Common myeloid progenitor, CD34-positive (primary cell): Measurements from ENCODE around the gene VASN.
"Not testable (repeated sequence)": the region's sequence is repeated elsewhere in the genome, so short reads cannot be mapped to it uniquely, and the experiment has no call there.

Experiments used
- CTCF ChIA-PET: fragments of 350-600 bp; sonication (Branson Sonifier 250); formaldehyde crosslinking; loops from one replicate; lab custom pipeline; 2021; ENCODE audit warnings: antibody characterized with exemption; lab: Charles Lee
- POLR2A ChIA-PET: fragments of 350-600 bp; sonication (Branson Sonifier 250); formaldehyde crosslinking; loops from one replicate; lab custom pipeline; 2021; ENCODE audit warnings: antibody characterized with exemption; lab: Charles Lee
- DNase-seq, 3 donors: peaks; one replicate each; pipeline versions ENCODE4 v3.0.0 to v3.0.0-alpha.2; 2013
- H3K27ac ChIP-seq, 2 experiments: 1 replicate in 1 of 2; 2 replicates in 1 of 2; pipeline ENCODE4 v1.7.0; 2013; ENCODE audit warnings: inconsistent platforms in 2 of 2, low read length in 2 of 2, mild to moderate bottlenecking in 2 of 2, low read depth in 1 of 2, moderate library complexity in 1 of 2; ENCODE audit not compliant: severe bottlenecking in 2 of 2, insufficient read depth in 1 of 2, poor library complexity in 1 of 2
- H3K27me3 ChIP-seq, 5 experiments: replicated peaks in 2 of 5; 1 replicate in 3 of 5; 2 replicates in 2 of 5; pipeline versions ENCODE4 v1.6.1 to v1.7.0; 2013; ENCODE audit warnings: low read length in 4 of 5, mild to moderate bottlenecking in 2 of 5, moderate library complexity in 2 of 5, inconsistent platforms in 1 of 5; ENCODE audit not compliant: insufficient read depth in 5 of 5, control insufficient read depth in 4 of 5
- H3K36me3 ChIP-seq, 4 experiments: 1 replicate in 2 of 4; 2 replicates in 2 of 4; pipeline versions ENCODE4 v1.6.1 to v1.7.0; 2013; ENCODE audit warnings: low read length in 3 of 4, control low read depth in 1 of 4, mild to moderate bottlenecking in 1 of 4; ENCODE audit not compliant: control insufficient read depth in 4 of 4, insufficient read depth in 4 of 4
- H3K4me1 ChIP-seq, 4 experiments: 1 replicate in 3 of 4; 2 replicates in 1 of 4; pipeline versions ENCODE4 v1.6.1 to v1.7.1; 2013; ENCODE audit warnings: low read length in 3 of 4, mild to moderate bottlenecking in 3 of 4, control low read depth in 1 of 4, inconsistent platforms in 1 of 4, moderate library complexity in 1 of 4; ENCODE audit not compliant: control insufficient read depth in 4 of 4, insufficient read depth in 4 of 4; ENCODE audit errors: control extremely low read depth in 1 of 4
- H3K4me3 ChIP-seq, 7 experiments: 1 replicate in 4 of 7; 2 replicates in 3 of 7; pipeline versions ENCODE4 v1.5.1 to v1.7.0; 2013; ENCODE audit warnings: mild to moderate bottlenecking in 7 of 7, low read length in 6 of 7, moderate library complexity in 6 of 7, inconsistent platforms in 2 of 7, low read depth in 2 of 7, control low read depth in 1 of 7; ENCODE audit not compliant: insufficient read depth in 4 of 7, control insufficient read depth in 1 of 7; ENCODE audit errors: extremely low read depth in 1 of 7
- H3K9me3 ChIP-seq, 5 experiments: 1 replicate in 4 of 5; 2 replicates in 1 of 5; pipeline versions ENCODE4 v1.6.1 to v1.7.1; 2013; ENCODE audit warnings: low read length in 4 of 5, mild to moderate bottlenecking in 2 of 5, inconsistent platforms in 1 of 5, low read depth in 1 of 5, moderate library complexity in 1 of 5; ENCODE audit not compliant: control insufficient read depth in 4 of 5, insufficient read depth in 2 of 5; ENCODE audit errors: control extremely low read depth in 1 of 5
- WGBS: methylation state at CpG from one replicate; pipeline ENCODE4 v1.1.5; 2013; ENCODE audit not compliant: insufficient coverage; 5-methylcytosine and 5-hydroxymethylcytosine counted together

VASN gene

DNA sequence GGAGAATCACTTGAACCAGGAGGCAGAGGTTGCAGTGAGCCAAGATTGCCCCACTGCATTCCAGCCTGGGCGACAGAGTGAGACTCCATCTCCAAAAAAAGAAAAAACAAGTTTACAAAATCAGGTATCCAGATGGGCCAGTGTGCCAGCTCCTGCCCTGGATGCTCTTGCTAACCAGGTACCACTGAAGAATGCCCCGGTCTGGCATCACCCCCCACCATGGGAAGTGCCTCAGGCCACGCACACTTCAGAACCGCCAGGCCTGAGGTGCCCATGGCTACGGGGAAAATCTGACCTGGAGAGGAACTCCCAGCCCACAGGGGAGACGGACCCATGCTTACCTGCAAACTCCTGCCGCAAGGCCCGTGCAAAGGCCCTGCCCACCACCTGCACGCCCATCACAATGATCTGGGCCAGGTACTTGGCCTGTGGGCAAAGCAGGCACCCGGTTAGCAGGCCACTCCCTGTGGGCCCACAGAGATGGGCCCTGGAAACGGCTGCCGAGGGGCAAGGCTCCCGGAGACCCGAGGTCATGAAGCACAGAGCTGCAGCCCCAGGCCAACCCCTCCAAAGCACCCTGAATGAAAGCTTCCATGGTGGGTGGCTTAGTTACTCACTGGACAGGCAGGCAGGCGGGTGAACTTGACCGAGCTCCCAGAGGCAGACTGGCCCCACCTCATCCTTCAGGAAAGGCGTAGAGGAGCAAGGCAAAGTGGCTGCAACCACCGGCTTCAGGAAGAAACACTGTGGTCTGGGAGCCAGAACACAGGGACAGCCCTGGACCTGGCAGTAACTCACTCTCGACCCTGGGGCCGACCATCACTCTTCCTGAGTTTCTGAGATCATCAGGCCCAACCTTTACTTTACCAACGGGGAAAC lies 28.5 kb upstream of the VASN start:
- H3K36me3 ChIP-seq: peaks cover 3 to 66% (median 31%) of the 10 kb centered on the region in 4 experiments
- CTCF ChIA-PET: interaction anchor here (1.1 to 7.0 kb wide), 4 partner anchors 10 to 90 kb away, joined by 3 to 40 read pairs (median 4); no protein-coding TSS in a partner anchor
- H3K27me3 ChIP-seq: no peaks in the 10 kb centered on the region
- peaks cover 0 to 9% (median under 1%) of the 10 kb centered on the region in 4 experiments for H3K4me1 ChIP-seq
- no peaks in the 10 kb centered on the region for H3K9me3 ChIP-seq
- POLR2A ChIA-PET: no interaction called here
- no peak overlapping the region for H3K4me3 ChIP-seq
- no peak for DNase-seq
- WGBS: 98% methylated on average over 20 of the region's 21 CpGs
- H3K27ac ChIP-seq: no peak overlapping the region

DNA sequence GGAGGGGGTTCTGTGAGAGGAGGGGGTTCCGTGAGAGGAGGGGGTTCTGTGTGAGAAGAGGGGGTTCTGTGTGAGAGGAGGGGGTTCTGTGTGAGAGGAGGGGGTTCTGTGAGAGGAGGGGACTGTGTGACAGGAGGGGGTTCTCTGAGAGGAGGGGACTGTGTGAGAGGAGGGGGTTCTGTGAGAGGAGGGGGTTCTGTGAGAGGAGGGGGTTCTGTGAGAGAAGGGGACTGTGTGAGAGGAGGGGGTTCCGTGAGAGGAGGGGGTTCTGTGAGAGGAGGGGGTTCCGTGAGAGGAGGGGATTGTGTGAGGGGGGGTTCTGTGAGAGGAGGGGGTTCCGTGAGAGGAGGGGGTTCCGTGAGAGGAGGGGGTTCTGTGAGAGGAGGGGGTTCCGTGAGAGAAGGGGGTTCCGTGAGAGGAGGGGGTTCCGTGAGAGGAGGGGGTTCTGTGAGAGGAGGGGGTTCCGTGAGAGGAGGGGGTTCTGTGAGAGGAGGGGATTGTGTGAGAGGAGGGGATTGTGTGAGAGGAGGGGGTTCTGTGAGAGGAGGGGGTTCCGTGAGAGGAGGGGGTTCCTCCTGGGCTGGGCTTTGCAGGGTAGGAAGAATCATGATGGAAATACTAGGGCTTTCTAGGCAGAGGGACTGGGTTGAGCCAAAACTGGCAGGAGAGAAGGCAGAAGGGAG lies 27.2 kb upstream of the VASN start:
- peaks cover 3 to 58% (median 26%) of the 10 kb centered on the region in 4 experiments for H3K36me3 ChIP-seq
- H3K27ac ChIP-seq, H3K4me3 ChIP-seq, H3K4me1 ChIP-seq, POLR2A ChIA-PET, H3K27me3 ChIP-seq, H3K9me3 ChIP-seq, CTCF ChIA-PET: not testable (repeated sequence)
- peak in 2 of 3 donors; percentile 66 to 76 for DNase-seq
- WGBS: 47% methylated on average over 2 of the region's 10 CpGs

DNA sequence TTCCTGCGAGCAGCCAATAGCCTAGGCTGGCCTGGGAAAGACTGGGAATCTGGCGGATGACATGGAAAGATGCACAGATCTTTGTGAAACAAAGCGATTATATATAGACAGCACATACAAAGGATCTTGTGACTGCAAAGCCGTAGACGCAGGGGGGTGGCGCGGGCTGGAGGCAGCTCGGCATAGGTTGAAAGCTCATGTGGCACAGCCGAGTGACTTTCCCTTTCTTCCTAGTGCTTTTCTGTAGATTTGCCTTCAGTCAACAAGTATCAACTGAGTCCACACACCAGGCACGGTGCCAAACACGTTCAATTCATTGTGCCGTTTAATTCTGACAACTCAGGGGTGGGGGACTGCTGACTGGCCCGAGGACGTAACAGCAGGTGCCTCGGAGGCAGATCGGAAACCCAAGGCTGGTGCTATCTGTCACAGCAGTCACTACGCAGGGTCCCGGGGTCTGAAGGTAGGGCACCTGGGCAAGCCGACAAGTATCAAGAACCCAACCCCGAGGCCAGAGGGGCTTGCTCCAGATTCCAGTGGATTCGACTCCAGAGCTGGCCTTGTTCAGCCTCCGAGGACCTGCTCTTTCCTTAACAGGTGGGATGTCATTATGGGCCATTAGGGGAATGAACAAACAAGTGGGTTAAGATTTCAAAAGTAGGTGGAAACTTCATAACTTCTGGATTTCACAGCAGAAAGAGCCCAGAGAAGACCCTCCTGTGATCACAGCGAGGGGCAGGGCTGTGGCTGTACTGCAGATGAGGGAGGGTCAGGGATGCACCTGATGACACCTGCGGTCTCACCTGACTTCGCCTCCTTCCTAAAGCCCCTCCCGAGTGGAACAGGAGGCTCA lies 26.4 kb upstream of the VASN start:
- peak overlapping the region in 1 of 7 experiments; percentile 23 for H3K4me3 ChIP-seq
- H3K27me3 ChIP-seq: no peaks in the 10 kb centered on the region
- H3K4me1 ChIP-seq: peaks cover 0 to 11% (median 4%) of the 10 kb centered on the region in 4 experiments
- no peak for DNase-seq
- 95% methylated on average over 26 of the region's 26 CpGs for WGBS
- ChIA-PET CTCF (no interaction called here), POLR2A (interaction anchor here (1.1 kb wide), 1 partner anchor 12 kb away, joined by 3 read pairs; no protein-coding TSS in a partner anchor)
- no peak overlapping the region for H3K27ac ChIP-seq
- no peaks in the 10 kb centered on the region for H3K9me3 ChIP-seq
- peaks cover 3 to 50% (median 24%) of the 10 kb centered on the region in 4 experiments for H3K36me3 ChIP-seq

DNA sequence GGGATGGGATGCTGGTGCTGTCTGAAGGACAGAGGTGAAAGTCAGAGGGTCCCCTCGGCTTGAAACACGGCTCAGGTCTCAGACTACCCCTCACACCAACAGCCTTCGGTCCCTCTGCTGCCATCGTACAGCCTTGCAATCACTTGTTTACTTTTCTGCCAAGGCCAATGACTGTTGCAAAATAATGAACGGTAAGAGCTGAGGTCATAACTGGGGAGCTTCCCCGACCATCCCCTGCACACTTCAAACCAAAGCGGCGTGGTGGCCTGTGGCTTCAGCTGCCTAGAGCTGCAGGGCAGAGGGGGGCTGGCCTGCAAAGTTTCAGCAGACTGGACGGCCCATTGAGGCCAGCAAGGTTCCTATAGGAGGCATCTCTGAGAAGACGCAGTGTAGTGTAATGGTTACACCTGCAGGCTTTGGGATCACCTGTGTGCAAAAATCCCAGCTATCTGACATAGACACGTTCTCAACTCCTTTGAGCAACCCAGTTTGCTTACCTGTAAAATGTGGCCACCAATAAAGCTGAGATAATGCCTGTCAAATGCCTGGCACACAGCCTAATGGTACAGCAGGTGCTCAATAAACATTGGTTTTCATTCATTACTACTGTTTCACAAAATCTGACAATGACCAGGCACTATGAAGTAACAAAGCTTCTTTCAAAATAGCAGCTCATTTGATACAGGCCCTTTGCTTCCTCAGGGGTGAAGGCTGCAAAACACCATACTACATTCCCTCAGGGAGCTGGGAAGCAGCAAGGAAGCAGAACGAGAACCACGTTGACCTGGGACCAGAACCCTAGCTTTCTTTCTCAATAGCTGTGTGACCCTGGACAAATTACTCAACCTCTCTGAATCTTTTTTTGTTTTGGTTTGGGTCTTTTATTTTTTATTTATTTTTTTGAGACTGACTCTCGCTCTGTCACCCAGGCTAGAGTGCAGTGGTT lies 25.5 kb upstream of the VASN start:
- Histone ChIP-seq H3K9me3 (no peaks in the 10 kb centered on the region), H3K4me1 (peaks cover 0 to 11% (median 7%) of the 10 kb centered on the region in 4 experiments), H3K27me3 (no peaks in the 10 kb centered on the region), H3K36me3 (peaks cover 2 to 41% (median 18%) of the 10 kb centered on the region in 4 experiments), H3K4me3 (peak overlapping the region in 1 of 7 experiments; percentile 23), H3K27ac (no peak overlapping the region)
- ChIA-PET POLR2A (interaction anchor here (1.0 to 1.1 kb wide), 2 partner anchors 13 to 130 kb away, joined by 3 read pairs; partner anchors contain the start of gene HMOX2), CTCF (interaction anchor here (0.7 kb wide), 1 partner anchor 36 kb away, joined by 3 read pairs; no protein-coding TSS in a partner anchor)
- 86% methylated on average over 12 of the region's 14 CpGs for WGBS
- no peak for DNase-seq

DNA sequence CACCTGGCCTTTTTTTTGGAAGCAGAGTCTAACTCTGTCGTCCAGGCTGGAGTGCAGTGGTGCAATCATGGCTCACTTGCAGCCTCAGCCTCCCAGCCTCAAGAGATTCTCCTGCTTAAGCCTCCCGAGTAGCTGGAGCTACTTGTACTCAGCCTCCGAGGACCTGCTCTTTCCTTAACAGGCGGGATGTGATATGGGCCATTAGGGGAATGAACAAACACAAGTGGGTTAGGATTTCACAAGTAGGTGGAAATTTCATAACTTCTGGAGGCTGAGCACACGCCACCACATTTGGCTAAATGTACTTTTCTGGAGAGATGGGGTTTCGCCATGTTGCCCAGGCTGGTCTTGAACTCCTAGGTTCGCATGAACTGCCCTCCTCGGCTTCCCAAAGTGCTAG lies 24.6 kb upstream of the VASN start:
- Histone ChIP-seq H3K4me3 (no peak overlapping the region), H3K9me3 (no peaks in the 10 kb centered on the region), H3K27me3 (no peaks in the 10 kb centered on the region), H3K27ac (no peak overlapping the region), H3K4me1 (peaks cover 0 to 15% (median 11%) of the 10 kb centered on the region in 4 experiments), H3K36me3 (peaks cover 2 to 32% (median 15%) of the 10 kb centered on the region in 4 experiments)
- no peak for DNase-seq
- POLR2A ChIA-PET: no interaction called here
- CTCF ChIA-PET: interaction anchor here (1.0 to 1.5 kb wide), 3 partner anchors 8 to 15 kb away, joined by 3 to 5 read pairs (median 4); no protein-coding TSS in a partner anchor
- WGBS: 97% methylated on average over 8 of the region's 8 CpGs
